ENCODE data around the gene PUSL1.
A peak's percentile ranks its signal among the peaks of the same experiment; 100 is the strongest.

PUSL1 gene

DNA sequence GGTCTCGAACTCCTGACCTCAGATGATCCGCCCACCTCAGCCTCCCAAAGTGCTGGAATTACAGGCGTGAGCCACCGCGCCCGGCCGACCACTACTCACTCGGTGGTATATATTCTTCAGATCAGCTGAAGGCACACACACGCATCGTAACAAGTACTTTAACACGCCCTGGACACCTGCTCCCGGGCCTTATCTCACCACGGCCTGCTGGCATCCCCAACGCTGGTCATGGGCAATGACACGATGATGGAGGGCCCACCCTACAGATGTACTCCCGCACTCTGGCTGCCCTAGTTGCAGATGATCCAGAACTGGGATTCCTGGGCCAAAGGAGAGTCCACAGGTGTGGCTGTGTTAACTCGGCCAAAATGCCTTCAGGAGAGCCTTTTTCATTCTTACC is 46.3 kb upstream of the PUSL1 start:
- in situ Hi-C loops (cut with HindIII; ENCODE audit: low pct_ligation_motif_present, low sequenced_read_pairs) = no loop called here
- no peaks in the 10 kb centered on the region for H3K27me3 ChIP-seq (replicated peaks)
- H3K4me3 ChIP-seq (ENCODE audit: low read depth, low read length) = no peak overlapping the region
- TF ChIP-seq, protein P1, sequence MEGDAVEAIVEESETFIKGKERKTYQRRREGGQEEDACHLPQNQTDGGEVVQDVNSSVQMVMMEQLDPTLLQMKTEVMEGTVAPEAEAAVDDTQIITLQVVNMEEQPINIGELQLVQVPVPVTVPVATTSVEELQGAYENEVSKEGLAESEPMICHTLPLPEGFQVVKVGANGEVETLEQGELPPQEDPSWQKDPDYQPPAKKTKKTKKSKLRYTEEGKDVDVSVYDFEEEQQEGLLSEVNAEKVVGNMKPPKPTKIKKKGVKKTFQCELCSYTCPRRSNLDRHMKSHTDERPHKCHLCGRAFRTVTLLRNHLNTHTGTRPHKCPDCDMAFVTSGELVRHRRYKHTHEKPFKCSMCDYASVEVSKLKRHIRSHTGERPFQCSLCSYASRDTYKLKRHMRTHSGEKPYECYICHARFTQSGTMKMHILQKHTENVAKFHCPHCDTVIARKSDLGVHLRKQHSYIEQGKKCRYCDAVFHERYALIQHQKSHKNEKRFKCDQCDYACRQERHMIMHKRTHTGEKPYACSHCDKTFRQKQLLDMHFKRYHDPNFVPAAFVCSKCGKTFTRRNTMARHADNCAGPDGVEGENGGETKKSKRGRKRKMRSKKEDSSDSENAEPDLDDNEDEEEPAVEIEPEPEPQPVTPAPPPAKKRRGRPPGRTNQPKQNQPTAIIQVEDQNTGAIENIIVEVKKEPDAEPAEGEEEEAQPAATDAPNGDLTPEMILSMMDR (IDR thresholded peaks at IDR 0.05; ENCODE audit: low read depth, low read length, missing control alignments) = no peak
- H3K27ac ChIP-seq = no peak overlapping the region
- DNase-seq = no peak
- peaks cover 42% of the 10 kb centered on the region for H3K36me3 ChIP-seq (replicated peaks)

DNA sequence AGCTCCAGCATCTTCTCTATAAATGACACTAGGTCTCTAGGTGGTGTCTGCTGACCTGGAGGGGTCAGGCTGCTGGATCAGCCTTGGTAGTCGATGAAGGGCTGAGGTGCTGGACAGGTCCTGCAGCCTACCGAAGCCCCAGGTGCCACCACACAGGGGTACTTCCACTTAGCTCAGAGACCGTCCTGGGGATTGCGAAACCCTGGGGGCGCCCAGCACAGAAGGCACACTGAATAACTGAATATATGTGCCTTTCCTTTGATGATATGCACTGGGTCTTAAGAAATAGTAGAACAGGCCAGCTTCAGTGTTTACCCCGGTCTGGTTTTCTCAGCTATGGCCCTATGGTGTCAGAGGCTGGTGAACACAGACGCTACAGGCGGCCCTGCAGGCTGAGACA is 45.6 kb upstream of the PUSL1 start:
- Histone ChIP-seq H3K27ac (no peak overlapping the region), H3K36me3 (replicated peaks) (peaks cover 49% of the 10 kb centered on the region), H3K4me3 (ENCODE audit: low read depth, low read length) (no peak overlapping the region), H3K27me3 (replicated peaks) (no peaks in the 10 kb centered on the region)
- TF ChIP-seq, protein P1 (IDR thresholded peaks at IDR 0.05; ENCODE audit: low read depth, low read length, missing control alignments) = no peak
- in situ Hi-C loops (cut with HindIII; ENCODE audit: low pct_ligation_motif_present, low sequenced_read_pairs) = no loop called here
- no peak for DNase-seq

GRCh38 chr1:1264026-1264425 is 44.4 kb upstream of the PUSL1 start:
- TF ChIP-seq, protein P1 (IDR thresholded peaks at IDR 0.05; ENCODE audit: low read depth, low read length, missing control alignments) = no peak
- in situ Hi-C loops (cut with HindIII; ENCODE audit: low pct_ligation_motif_present, low sequenced_read_pairs) = no loop called here
- Histone ChIP-seq H3K4me3 (ENCODE audit: low read depth, low read length) (no peak overlapping the region), H3K27ac (peak overlapping the region; percentile 85), H3K27me3 (replicated peaks) (no peaks in the 10 kb centered on the region), H3K36me3 (replicated peaks) (peaks cover 50% of the 10 kb centered on the region)
- DNase-seq = no peak

DNA sequence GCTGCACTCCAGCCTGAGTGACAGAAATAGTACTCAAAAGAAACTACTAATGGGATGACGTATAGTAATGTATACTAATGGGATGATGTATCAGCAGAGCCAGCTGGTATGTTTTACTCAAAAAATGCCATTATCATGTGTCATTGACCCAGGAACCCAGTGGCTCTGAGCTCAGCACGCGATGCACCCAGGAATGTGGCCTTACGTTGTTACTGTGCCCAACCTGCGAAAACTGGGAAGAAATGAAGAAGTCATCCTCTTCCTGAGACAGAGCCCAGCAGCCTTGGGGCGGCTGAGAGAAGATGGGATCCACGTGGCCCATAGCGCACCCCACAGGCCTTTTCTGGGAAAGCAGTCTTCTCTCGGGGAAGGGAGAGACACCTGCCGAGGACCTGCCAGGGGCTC is 43.5 kb upstream of the PUSL1 start:
- Histone ChIP-seq H3K36me3 (replicated peaks) (peaks cover 43% of the 10 kb centered on the region), H3K27me3 (replicated peaks) (no peaks in the 10 kb centered on the region), H3K4me3 (ENCODE audit: low read depth, low read length) (no peak overlapping the region), H3K27ac (peak overlapping the region; percentile 85)
- in situ Hi-C loops (cut with HindIII; ENCODE audit: low pct_ligation_motif_present, low sequenced_read_pairs) = no loop called here
- TF ChIP-seq, protein P1 (IDR thresholded peaks at IDR 0.05; ENCODE audit: low read depth, low read length, missing control alignments) = peak; percentile 82
- peak; percentile 98 for DNase-seq

- H3K27me3 ChIP-seq (replicated peaks) = no peaks in the 10 kb centered on the region
- in situ Hi-C loops (cut with HindIII; ENCODE audit: low pct_ligation_motif_present, low sequenced_read_pairs) = no loop called here
- TF ChIP-seq, protein P1 (IDR thresholded peaks at IDR 0.05; ENCODE audit: low read depth, low read length, missing control alignments) = no peak
- DNase-seq = no peak
- no peak overlapping the region for H3K27ac ChIP-seq
- H3K36me3 ChIP-seq (replicated peaks) = peaks cover 31% of the 10 kb centered on the region
- no peak overlapping the region for H3K4me3 ChIP-seq (ENCODE audit: low read depth, low read length)
Measured at GRCh38 chr1:1267488-1268283, 40.7 kb upstream of the PUSL1 start.

DNA sequence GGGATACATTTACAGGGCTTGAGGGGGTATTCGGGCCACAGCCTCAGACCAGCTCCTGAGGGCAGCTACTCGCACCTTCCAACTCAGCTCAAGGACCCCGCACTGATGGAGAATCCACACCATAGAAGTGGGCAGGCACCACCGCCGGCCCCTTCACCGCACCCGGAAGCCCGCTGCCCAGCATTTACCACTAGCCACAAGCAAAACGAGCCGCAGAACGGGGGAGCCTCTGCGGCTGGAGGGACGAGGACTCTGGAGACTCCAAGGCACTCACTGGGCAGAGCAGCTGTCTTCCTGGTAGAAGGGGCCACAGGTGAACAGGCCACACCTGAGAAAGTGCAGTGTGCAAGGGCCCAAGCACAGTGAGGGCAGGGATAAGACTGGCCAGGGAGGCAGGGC is 40.1 kb upstream of the PUSL1 start:
- TF ChIP-seq, protein P1 (IDR thresholded peaks at IDR 0.05; ENCODE audit: low read depth, low read length, missing control alignments) = no peak
- H3K27me3 ChIP-seq (replicated peaks) = no peaks in the 10 kb centered on the region
- DNase-seq = no peak
- in situ Hi-C loops (cut with HindIII; ENCODE audit: low pct_ligation_motif_present, low sequenced_read_pairs) = no loop called here
- peaks cover 27% of the 10 kb centered on the region for H3K36me3 ChIP-seq (replicated peaks)
- H3K4me3 ChIP-seq (ENCODE audit: low read depth, low read length) = no peak overlapping the region
- no peak overlapping the region for H3K27ac ChIP-seq

Measured in brain microvascular endothelial cell (primary cell).